Fibroblast of villous mesenchyme (primary cell): ENCODE results near the gene MBP. TPM values are rescaled to one million over a fixed set of nuclear protein-coding genes. Genes with fewer than 3 reads are reported as not detected.

Experiments
- DNase-seq: peaks from one replicate; pipeline ENCODE4 v3.0.0-alpha.2; 2010; ENCODE audit warnings: low read depth
- H3K4me3 ChIP-seq: 2 replicates; pipeline ENCODE4 v1.5.1; 2011; ENCODE audit warnings: low read depth, mild to moderate bottlenecking, low read length
- CTCF ChIP-seq: IDR thresholded peaks from 2 replicates; pipeline ENCODE4 v1.5.1; 2012; ENCODE audit warnings: low read depth, mild to moderate bottlenecking, low read length; ENCODE audit not compliant: insufficient read depth
- total RNA-seq: library from RNA; depleted of rRNA; stranded (reverse); fragments of >200 nt; gene quantifications from 2 replicates; pipeline ENCODE4 v1.2.3, GENCODE V29; 2012

Gene MBP
- total RNA-seq, 1 donor, result 3.9 TPM

- no peak overlapping the region for H3K4me3 ChIP-seq
- no peak for TF ChIP-seq CTCF
- no peak for DNase-seq
These were observed 41.9 kb downstream of the MBP start for GRCh38 chr18:77090546-77091174.

GRCh38 chr18:77089723-77090285, 42.8 kb downstream of the MBP start:
- no peak for DNase-seq
- H3K4me3 ChIP-seq, result no peak overlapping the region
- TF ChIP-seq CTCF, result no peak

- H3K4me3 ChIP-seq, result no peak overlapping the region
- no peak for DNase-seq
- no peak for TF ChIP-seq CTCF
These were observed 43.4 kb downstream of the MBP start for GRCh38 chr18:77088963-77089722.

- H3K4me3 ChIP-seq, result peak overlapping the region; percentile 56
- DNase-seq, result peak; percentile 81
- TF ChIP-seq CTCF, result no peak
These were observed 45.0 kb downstream of the MBP start for GRCh38 chr18:77087393-77088141.

- no peak for TF ChIP-seq CTCF
- DNase-seq, result peak; percentile 63
These were observed 45.8 kb downstream of the MBP start for GRCh38 chr18:77086656-77087392.

GRCh38 chr18:77086034-77086433, 46.5 kb downstream of the MBP start:
- no peak overlapping the region for H3K4me3 ChIP-seq
- DNase-seq, result peak; percentile 86
- no peak for TF ChIP-seq CTCF

More at GRCh38 chr18:77086656-77087392, 45.8 kb downstream of the MBP start:
- peak overlapping the region; percentile 56 for H3K4me3 ChIP-seq
